GM19468 (cell line): Measurements from ENCODE around the gene NRP1.
"Not testable (repeated sequence)": the region's sequence is repeated elsewhere in the genome, so short reads cannot be mapped to it uniquely, and the experiment has no call there.

ENCODE experiments used
- ATAC-seq: cut with Tn5 transposase; IDR thresholded peaks from one replicate; pipeline ENCODE4 v1.9.1; 2021; ENCODE audit warnings: mild to moderate bottlenecking, moderate library complexity, moderate number of reproducible peaks; ENCODE audit not compliant: unreplicated experiment; ENCODE audit errors: extremely low read depth

NRP1 gene

GRCh38 chr10:33334153-33334804 is at the start of gene NRP1:
NRP1 (minus strand) TSS chr10:33334667; CDS start chr10:33334382, 285 bp downstream.
- no peak for ATAC-seq

DNA sequence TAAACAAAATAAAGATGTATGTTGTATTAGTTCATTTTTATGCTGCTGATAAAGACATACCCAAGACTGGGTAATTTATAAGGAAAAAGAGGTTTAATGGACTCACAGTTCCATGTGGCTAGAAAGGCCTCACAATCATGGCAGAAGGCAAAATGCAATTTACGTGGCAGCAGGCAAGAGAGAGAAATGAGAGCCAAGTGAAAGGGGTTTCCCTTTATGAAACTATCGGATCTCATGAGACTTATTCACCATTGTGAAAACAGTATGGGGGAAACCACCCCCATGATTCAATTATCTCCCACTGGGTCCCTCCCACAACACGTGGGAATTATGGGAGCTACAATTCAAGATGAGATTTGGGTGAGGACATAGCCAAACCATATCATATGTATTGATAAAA is 49.7 kb upstream of the NRP1 start:
- not testable (repeated sequence) for ATAC-seq

DNA sequence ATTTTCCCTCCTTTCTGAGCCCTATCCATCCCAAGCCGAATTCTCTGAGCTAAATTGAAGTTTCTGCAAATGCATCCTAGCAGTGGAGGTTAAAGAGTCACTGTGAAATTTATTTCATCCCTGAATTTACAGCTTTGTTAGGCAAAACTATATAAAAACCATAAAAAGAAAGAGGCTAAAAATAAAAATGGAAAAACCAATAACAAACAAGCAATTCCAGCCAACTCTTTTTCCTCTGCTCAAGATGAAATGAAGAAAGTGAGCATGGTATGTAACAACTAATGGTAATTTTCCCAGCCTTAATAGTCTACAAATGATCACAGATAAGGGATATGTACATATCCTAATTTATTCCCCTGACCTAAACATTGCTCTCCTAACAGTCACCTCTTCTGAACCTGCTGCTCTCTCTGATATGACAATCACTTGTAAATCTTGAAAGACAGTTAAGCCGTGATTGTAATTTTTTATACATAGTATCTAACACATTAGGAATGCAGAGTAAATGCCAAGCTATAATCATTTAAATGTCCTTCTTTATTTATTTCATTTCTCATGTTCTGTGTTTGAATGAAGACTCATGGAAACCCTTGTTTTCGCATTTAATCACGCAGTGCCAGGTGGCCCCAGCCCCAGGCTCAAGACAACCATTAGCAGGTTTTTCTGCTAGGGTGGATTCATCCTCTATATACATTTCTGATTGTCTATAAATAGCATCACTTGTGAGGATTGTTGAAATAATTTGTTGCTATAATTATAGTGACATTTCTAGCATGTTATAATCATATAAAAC is 48.6 kb upstream of the NRP1 start:
- ATAC-seq, result no peak

- ATAC-seq, result no peak
These were observed 47.7 kb upstream of the NRP1 start for GRCh38 chr10:33382216-33382600.

- no peak for ATAC-seq
These were observed 47.2 kb upstream of the NRP1 start for GRCh38 chr10:33381451-33382215.

DNA sequence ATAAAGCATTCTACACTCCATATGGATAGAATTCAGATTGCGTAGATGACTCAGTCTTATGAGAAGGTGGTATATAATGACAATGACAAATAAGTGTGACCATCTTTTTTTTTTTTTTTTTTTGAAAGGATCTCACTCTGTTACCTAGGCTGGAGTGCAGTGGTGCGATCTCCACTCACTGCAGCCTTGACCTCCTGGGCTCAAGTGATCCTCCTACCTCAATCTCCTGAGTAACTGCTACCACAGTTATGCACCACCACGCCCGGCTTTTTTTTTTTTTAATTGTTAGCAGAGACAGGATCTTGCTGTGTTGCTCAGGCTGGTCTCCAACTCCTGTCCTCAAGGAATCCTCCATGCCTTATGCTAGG is 43.2 kb upstream of the NRP1 start:
- ATAC-seq, result no peak

DNA sequence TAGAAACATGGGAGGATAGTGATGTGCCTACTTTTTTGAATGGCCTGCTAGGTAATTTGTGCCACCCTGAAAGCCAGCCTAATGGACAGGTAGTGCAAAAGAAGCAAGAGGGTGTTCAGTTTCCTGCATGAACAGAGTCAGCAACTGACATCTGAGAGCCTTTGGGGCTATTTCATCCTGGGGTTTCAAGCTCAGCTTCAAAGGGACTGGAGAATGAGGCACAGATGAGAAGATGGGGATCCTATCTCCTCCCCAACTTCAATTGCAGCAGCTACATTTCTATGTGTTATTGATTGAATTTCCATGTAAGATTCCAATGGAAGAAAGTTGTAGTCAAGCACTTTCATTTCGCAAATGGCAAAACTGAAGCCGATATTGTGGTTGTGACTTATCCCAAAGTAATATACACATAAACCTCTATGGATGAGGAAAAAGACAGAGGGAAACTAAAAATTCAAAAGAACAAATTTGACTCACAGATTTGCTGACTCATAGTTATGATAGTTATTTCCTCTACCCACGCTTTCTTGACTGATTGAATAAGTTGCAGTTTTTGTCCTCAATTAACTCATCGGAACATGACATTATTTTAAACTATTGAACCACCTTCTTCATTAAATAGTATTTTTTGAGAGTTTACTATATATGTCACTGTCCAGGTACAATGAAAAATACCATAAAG is 42.6 kb upstream of the NRP1 start:
- no peak for ATAC-seq

GRCh38 chr10:33376476-33376875 is 42.0 kb upstream of the NRP1 start:
- no peak for ATAC-seq

DNA sequence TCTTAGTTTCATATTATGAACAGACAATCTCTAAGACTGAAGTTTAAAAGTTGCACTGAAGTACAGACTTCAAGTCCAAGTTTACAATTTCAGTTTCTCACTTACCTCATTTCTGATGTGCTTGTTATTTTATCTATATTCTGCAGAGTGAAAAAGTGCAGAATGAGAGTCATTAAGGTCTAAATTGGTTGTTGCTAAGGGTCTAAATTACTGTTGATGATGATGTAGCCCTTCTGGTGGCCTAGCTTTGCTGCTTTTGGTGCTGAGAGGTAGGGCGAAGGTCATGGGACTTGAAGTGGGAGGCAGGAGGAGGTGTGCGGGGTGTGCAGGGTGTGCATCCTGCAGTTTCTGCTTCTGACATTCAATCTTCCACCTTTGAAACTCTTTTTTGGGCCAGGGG is 38.8 kb upstream of the NRP1 start:
- no peak for ATAC-seq

DNA sequence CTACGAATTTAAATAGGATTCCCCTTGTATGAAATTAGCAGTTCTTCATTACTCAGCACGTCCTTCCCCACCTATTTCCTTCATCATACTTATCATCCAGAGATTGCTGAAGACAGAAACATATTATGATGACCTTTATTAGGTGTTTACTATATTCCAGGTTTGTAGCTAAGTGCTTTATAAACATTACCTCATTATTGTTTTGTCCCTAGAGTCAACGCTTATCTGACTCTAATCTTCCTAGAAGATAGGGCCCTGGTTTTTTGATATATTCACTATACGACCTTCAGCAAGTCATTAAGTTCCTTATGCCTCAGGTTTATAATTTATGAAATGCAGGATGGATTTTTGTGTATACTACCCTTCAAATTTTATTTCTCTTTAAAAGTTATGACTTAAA is 36.8 kb upstream of the NRP1 start:
- no peak for ATAC-seq

- no peak for ATAC-seq
These were observed 36.0 kb upstream of the NRP1 start for GRCh38 chr10:33370434-33370930.

DNA sequence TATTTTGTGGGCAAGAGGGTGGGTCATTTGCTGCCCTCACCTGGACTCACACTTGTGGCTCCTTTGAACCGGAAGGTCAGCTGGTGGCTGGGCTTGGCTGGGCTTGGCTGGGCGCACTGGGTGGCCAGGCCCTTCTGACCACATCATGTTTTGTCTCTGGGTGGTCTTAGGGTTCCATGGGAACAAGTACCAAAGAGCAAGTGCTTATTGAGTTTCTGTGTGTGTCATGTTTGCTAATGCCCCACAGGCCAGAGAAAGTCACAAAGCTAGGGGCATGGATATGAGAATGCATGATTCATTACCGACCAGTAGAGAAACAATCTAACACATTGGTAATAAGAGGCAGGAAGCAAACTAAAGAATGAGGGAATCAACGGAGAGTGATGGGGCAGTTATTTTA is 33.6 kb upstream of the NRP1 start:
- no peak for ATAC-seq

DNA sequence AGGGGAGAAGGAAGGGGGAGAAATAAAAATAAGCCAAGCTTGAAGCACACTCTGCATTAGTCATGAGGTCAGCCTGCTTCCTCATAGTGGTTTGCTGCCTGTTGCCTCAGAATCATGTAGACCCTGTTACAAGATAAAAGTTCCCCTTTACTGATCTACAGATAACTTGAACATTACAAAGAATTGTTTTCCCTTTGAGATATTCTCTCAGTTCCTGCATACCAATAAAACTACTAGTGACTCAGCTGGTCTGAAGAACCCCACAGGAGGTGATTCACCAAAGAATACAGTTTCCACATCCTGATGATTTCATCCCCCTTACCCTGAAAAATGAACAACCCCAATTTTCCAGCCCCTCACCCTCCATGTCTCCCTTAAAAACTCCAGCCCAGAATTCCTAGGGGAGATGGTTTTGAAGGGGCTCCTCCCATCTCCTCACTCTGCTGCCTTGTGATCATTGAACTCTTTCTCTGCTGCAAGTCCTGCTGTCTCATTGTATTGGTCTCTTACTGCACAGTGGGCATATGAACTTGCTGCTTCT is 31.5 kb upstream of the NRP1 start:
- no peak for ATAC-seq

DNA sequence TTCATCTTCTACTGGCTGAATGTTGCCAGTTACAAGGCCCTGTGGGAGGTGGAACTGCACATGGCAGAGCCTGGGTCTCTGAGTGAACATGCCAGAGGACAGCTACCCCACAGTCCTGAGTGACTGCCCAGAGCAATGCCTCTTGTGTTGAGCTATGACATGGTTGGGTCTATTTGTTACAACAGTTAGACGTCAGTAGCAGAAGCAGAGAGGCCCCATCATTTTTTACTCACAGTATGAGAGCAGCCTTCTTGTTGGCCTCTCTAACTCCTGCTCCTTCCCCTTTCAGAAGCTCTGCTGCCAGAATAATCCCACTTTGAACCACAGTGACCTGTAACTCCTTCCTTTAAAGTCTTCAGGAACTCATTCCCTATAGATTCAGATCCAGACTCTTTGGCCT is 30.8 kb upstream of the NRP1 start:
- no peak for ATAC-seq

DNA sequence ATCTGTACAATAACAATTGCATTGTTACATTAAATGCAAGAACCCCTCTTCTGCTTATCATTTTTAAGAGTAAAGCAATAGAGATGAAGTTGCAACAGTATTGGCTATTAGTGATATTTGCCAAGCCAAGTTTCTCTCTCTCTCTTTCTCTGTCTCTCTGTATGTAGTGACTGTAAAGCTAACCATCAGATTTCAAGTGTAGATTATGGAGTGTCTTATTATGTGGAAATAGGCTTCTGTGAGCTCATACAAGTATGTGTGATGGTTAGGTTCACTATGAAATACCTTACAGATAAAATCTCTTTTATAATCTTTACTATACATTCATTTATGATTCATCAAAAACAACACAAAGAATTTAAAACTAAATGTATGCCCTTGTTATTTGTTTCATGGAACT is 28.6 kb upstream of the NRP1 start:
- ATAC-seq, result no peak

GRCh38 chr10:33358016-33358415 is 23.5 kb upstream of the NRP1 start:
- ATAC-seq, result no peak

GRCh38 chr10:33355274-33355673 is 20.8 kb upstream of the NRP1 start:
- ATAC-seq, result no peak

DNA sequence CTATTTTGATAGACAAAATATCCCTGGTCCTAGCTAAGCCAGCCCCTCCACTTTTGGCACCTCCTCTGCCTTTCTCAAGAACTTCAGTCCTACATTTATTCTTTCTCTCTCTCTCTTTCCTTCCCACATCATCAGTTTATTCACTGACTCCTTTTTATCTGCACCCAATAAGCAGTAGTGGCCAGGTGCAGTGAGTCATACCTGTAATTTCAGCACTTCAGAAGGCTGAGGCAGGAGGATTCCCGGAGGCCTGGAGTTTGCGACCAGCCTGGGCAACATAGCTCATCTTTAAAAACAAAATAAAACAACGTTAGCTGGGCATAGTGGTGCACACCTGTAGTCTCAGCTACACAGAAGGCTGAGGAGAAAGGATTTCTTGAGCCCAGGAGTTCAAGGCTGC is 19.4 kb upstream of the NRP1 start:
- no peak for ATAC-seq

DNA sequence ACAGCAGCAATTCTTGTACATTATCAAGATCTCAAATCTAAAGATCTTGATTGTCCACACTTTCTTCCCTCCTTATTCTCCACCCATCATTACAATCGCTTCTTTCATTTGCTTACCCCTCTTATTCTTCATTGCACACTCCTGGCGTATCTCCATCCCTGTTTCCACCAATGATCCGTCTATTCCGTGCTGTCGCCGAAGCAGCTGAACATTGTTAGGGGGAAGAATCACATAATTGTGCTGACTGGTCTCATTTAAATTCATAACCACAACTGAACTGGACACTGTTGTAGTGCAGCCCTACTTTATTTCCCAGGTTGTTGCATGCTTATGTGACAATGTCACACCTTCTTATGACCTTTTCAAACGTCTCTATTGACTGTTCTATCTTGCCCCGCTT is 18.9 kb upstream of the NRP1 start:
- ATAC-seq, result no peak

DNA sequence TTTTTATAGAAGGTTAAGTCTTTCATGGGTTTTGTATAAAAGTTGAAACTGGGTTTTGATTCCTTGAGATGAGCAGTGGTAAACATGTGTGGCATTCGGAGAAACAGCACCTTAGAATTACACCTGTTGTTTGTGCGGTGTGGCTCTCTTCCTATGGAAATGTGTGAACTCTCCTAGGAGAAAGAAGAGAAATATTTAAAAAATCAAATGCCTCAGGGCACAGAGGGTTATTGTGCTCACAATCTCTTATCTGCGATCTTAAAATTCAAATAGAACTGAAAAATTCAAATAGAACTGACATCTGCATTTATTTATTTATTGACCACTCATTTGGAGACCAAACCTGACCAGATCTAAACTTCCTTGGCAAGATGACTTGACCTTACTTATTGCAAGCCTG is 18.1 kb upstream of the NRP1 start:
- ATAC-seq, result no peak
